ENCODE results near the gene MS4A4E.

GRCh38 chr11:60211206-60211605, 31.7 kb downstream of the MS4A4E start:
- TF ChIP-seq EZH2 (IDR thresholded peaks at IDR 0.05; ENCODE audit: borderline replicate concordance, low read depth, low read length, severe bottlenecking) (no peak), POLR2A (IDR thresholded peaks at IDR 0.05; ENCODE audit: low read depth, low read length) (no peak)

All from endothelial cell of umbilical vein (primary cell).